Measurements from ENCODE around the gene NUTM1. TPM values are rescaled to one million over a fixed set of nuclear protein-coding genes. Genes with fewer than 3 reads are reported as not detected.
"Not testable (repeated sequence)": the region's sequence is repeated elsewhere in the genome, so short reads cannot be mapped to it uniquely, and the experiment has no call there.

Gene NUTM1
- total and polyA plus RNA-seq, 10 donors = 0.03 TPM; not detected in 9

DNA sequence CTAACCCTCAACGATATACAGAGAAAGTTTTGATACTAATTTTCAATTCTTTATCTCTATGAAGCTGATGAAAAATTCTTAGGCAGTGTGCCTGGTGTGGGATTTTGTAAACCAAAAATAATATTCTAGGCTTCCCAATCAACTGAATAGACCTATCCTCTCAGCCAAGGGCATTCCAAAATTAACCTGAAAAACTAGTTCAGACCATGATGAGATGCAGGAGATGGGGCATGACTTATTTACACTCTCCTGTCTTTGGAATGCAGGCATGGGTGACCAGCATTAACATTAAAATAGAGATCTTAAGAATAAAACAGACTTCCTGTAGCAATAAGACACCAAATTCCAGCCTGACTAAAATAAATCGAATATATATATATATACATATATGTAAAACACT is 31.7 kb downstream of the NUTM1 start:
- DNase-seq = no peak
- WGBS, 5 donors = 51 to 98% (median 91%) methylated on average over 2 of the region's 2 CpGs
- H3K9me3 ChIP-seq = no peaks in the 10 kb centered on the region
- H3K4me1 ChIP-seq = peaks cover 0 to 5% (median 0%) of the 10 kb centered on the region in 6 donors
- H3K27ac ChIP-seq = no peak overlapping the region
- peaks cover 0 to 5% (median 0%) of the 10 kb centered on the region in 6 donors for H3K36me3 ChIP-seq
- no peaks in the 10 kb centered on the region for H3K27me3 ChIP-seq (replicated peaks in 1 of 7)
- TF ChIP-seq CTCF (IDR thresholded peaks at IDR 0.05 in 8 of 11, conservative IDR thresholded peaks at IDR 0.05 in 3 of 11) (no peak), POLR2A (IDR thresholded peaks at IDR 0.05) (no peak), POLR2AphosphoS5 (IDR thresholded peaks at IDR 0.05) (no peak)
- intact Hi-C loops (cut with DNase I; ENCODE audit: low total_unique reads) = no loop called here
- H3K4me3 ChIP-seq = no peak overlapping the region

- H3K4me1 ChIP-seq; H3K27ac ChIP-seq; intact Hi-C loops (cut with DNase I; ENCODE audit: low total_unique reads); H3K36me3 ChIP-seq; H3K9me3 ChIP-seq; DNase-seq; H3K4me3 ChIP-seq; H3K27me3 ChIP-seq (replicated peaks in 1 of 7): not testable (repeated sequence)
- WGBS, 5 donors = 88 to 97% (median 94%) methylated on average over 2 of the region's 2 CpGs
Measured at GRCh38 chr15:34375541-34375940, 32.4 kb downstream of the NUTM1 start.

- H3K4me1 ChIP-seq = no peaks in the 10 kb centered on the region
- WGBS, 5 donors = 91 to 97% (median 96%) methylated on average over 2 of the region's 2 CpGs
- no peak overlapping the region for H3K4me3 ChIP-seq
- no peak for DNase-seq
- H3K9me3 ChIP-seq = no peaks in the 10 kb centered on the region
- intact Hi-C loops (cut with DNase I; ENCODE audit: low total_unique reads) = no loop called here
- no peak for TF ChIP-seq CTCF (IDR thresholded peaks at IDR 0.05 in 8 of 11, conservative IDR thresholded peaks at IDR 0.05 in 3 of 11)
- TF ChIP-seq POLR2A (IDR thresholded peaks at IDR 0.05) = no peak
- no peak for TF ChIP-seq POLR2AphosphoS5 (IDR thresholded peaks at IDR 0.05)
- peaks cover 0 to 11% (median 0%) of the 10 kb centered on the region in 6 donors for H3K36me3 ChIP-seq
- H3K27me3 ChIP-seq (replicated peaks in 1 of 7) = no peaks in the 10 kb centered on the region
- no peak overlapping the region for H3K27ac ChIP-seq
Measured at GRCh38 chr15:34376856-34377255, 33.7 kb downstream of the NUTM1 start.

GRCh38 chr15:34380491-34380890 is 37.4 kb downstream of the NUTM1 start:
- H3K36me3 ChIP-seq = peaks cover 0 to 11% (median 0%) of the 10 kb centered on the region in 6 donors
- H3K27ac ChIP-seq; DNase-seq; H3K4me3 ChIP-seq; H3K27me3 ChIP-seq (replicated peaks in 1 of 7); H3K9me3 ChIP-seq; intact Hi-C loops (cut with DNase I; ENCODE audit: low total_unique reads); H3K4me1 ChIP-seq: not testable (repeated sequence)
- WGBS, 5 donors = 69 to 97% (median 93%) methylated on average over 4 of the region's 4 CpGs

GRCh38 chr15:34381829-34382521 is 38.9 kb downstream of the NUTM1 start:
- H3K9me3 ChIP-seq; H3K27me3 ChIP-seq (replicated peaks in 1 of 7); H3K4me3 ChIP-seq; H3K4me1 ChIP-seq; DNase-seq; H3K27ac ChIP-seq; intact Hi-C loops (cut with DNase I; ENCODE audit: low total_unique reads): not testable (repeated sequence)
- peaks cover 0 to 11% (median 0%) of the 10 kb centered on the region in 6 donors for H3K36me3 ChIP-seq
- WGBS, 5 donors = no CpG with 5 or more reads among the region's 19 CpGs

DNA sequence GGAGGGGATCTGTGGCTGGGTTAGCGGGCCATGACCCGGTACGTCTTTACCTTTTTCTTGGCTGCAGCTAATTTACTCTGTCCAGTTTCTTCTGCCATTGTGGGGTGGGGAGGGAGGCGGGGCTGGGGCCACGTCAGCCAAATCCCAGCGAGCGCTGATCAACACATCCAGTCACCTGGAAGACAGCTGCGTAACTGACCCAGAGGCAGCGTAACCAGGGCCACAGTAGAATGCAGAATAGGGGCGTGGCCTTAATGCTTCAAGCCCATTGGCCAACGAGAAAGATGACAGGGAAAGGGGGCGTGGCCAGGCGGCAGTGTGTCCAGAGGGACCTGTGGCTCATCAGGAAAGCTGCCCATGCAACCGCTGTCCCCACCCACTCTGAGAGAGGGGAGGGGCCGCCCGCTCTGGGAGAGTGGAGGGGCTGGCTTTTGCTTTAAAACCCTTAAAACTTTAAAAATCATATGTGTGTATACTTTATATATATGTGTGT is 46.5 kb downstream of the NUTM1 start:
- WGBS, 5 donors = no CpG with 5 or more reads among the region's 16 CpGs

GRCh38 chr15:34392981-34393380 is 49.9 kb downstream of the NUTM1 start:
- 80% methylated on average over 1 of the region's 2 CpGs; no CpG with 5 or more reads in 4 of the 5 donors for WGBS, 5 donors
- H3K27me3 ChIP-seq (replicated peaks in 1 of 7); H3K36me3 ChIP-seq; H3K9me3 ChIP-seq; H3K4me1 ChIP-seq; intact Hi-C loops (cut with DNase I; ENCODE audit: low total_unique reads); H3K4me3 ChIP-seq; DNase-seq; H3K27ac ChIP-seq: not testable (repeated sequence)

More for the DNA sequence above, 46.5 kb downstream of the NUTM1 start:
- intact Hi-C loops (cut with DNase I; ENCODE audit: low total_unique reads); H3K27ac ChIP-seq; H3K9me3 ChIP-seq; H3K4me1 ChIP-seq; H3K27me3 ChIP-seq (replicated peaks in 1 of 7); H3K36me3 ChIP-seq; H3K4me3 ChIP-seq; DNase-seq: not testable (repeated sequence)

GRCh38 chr15:34397637-34398259 is 54.6 kb downstream of the NUTM1 start:
- H3K27me3 ChIP-seq (replicated peaks in 1 of 7); intact Hi-C loops (cut with DNase I; ENCODE audit: low total_unique reads); H3K4me3 ChIP-seq; H3K27ac ChIP-seq; H3K36me3 ChIP-seq; DNase-seq; H3K4me1 ChIP-seq; H3K9me3 ChIP-seq: not testable (repeated sequence)
- WGBS, 5 donors = 36 to 80% (median 59%) methylated on average over 1 to 3 of the region's 6 CpGs; no CpG with 5 or more reads in 1 of the 5 donors

DNA sequence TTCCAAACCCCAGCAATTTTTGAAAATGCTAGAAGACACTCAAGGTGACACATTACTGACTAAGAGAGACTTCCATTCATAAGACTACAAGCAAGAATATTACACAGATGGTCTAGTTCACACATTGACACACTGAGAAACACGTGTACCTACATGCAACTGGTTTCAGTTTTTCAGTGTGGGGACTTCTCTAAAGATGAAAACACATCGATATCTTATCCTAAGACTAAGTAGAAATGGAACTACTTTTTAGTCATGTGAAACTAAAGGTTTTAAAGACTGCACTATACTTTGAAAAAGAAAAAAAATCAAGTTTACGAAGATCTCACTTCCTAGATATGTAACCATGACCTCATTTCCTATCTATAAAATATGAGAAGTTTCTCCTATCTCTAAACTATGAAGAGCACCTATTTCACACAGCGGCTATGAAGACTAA is 60.1 kb downstream of the NUTM1 start:
- H3K36me3 ChIP-seq; DNase-seq; H3K4me3 ChIP-seq; H3K27ac ChIP-seq; intact Hi-C loops (cut with DNase I; ENCODE audit: low total_unique reads); H3K4me1 ChIP-seq; H3K9me3 ChIP-seq; H3K27me3 ChIP-seq (replicated peaks in 1 of 7): not testable (repeated sequence)
- WGBS, 5 donors = 75 to 98% (median 78%) methylated on average over 1 to 2 of the region's 4 CpGs

Measured in spleen (tissue), 11 donors.